Activated T-helper 1 cell treated with anti-CD3 and anti-CD28 coated beads, Interleukin-12 subunit alpha, Interleukin-12 subunit beta, Interleukin-2, Interleukin-4 antibody, amounts not matched to agents 30 ng/mL and 10 ng/mL and 1 ng/mL, durations not matched to agents 14 hours and 24 hours and 36 hours (primary cell): ENCODE measurements around the gene GLG1. TPM values are rescaled to one million over a fixed set of nuclear protein-coding genes. Genes with fewer than 3 reads are reported as not detected.
"Not testable (repeated sequence)": the region's sequence is repeated elsewhere in the genome, so short reads cannot be mapped to it uniquely, and the experiment has no call there.

ENCODE experiments used
- DNase-seq: peaks from one replicate; pipeline ENCODE4 v3.0.0; 2021; ENCODE audit warnings: low spot score
- H3K27ac Mint-ChIP-seq: one replicate; pipeline ENCODE4 v1.8.0; 2021; ENCODE audit warnings: mild to moderate bottlenecking, mixed read lengths
- H3K27me3 Mint-ChIP-seq: one replicate; pipeline ENCODE4 v1.8.0; 2022; ENCODE audit warnings: mild to moderate bottlenecking, moderate library complexity, mixed read lengths; ENCODE audit not compliant: insufficient read depth
- H3K36me3 Mint-ChIP-seq: one replicate; pipeline ENCODE4 v1.8.0; 2021; ENCODE audit warnings: low read depth, mixed read lengths
- H3K4me1 Mint-ChIP-seq: one replicate; pipeline ENCODE4 v1.8.0; 2021; ENCODE audit warnings: low read depth, mixed read lengths
- H3K4me3 Mint-ChIP-seq: one replicate; pipeline ENCODE4 v1.8.0; 2021; ENCODE audit warnings: mild to moderate bottlenecking, moderate library complexity, mixed read lengths
- H3K9me3 Mint-ChIP-seq: one replicate; pipeline ENCODE4 v1.8.0; 2021; ENCODE audit warnings: mixed read lengths
- intact Hi-C: fragments of 100-400 bp; cut with micrococcal nuclease; formaldehyde crosslinking; loops from one replicate; pipeline ENCODE4 v1.15.1; 2024
- total RNA-seq: library from RNA; stranded (reverse); gene quantifications from 2 replicates; pipeline ENCODE4 v1.2.3, GENCODE V29; 2022

GLG1 gene
- total RNA-seq, 1 donor from 2014 or later = 71.8 TPM

GRCh38 chr16:74425751-74426150, 181.2 kb downstream of the GLG1 start:
- H3K36me3 Mint-ChIP-seq, H3K4me1 Mint-ChIP-seq, DNase-seq, H3K27ac Mint-ChIP-seq, intact Hi-C loops, H3K27me3 Mint-ChIP-seq, H3K4me3 Mint-ChIP-seq, H3K9me3 Mint-ChIP-seq: not testable (repeated sequence)

- H3K36me3 Mint-ChIP-seq, H3K4me1 Mint-ChIP-seq, DNase-seq, H3K4me3 Mint-ChIP-seq, intact Hi-C loops, H3K9me3 Mint-ChIP-seq, H3K27ac Mint-ChIP-seq, H3K27me3 Mint-ChIP-seq: not testable (repeated sequence)
Observed at GRCh38 chr16:74423721-74424120, 183.2 kb downstream of the GLG1 start.

DNA sequence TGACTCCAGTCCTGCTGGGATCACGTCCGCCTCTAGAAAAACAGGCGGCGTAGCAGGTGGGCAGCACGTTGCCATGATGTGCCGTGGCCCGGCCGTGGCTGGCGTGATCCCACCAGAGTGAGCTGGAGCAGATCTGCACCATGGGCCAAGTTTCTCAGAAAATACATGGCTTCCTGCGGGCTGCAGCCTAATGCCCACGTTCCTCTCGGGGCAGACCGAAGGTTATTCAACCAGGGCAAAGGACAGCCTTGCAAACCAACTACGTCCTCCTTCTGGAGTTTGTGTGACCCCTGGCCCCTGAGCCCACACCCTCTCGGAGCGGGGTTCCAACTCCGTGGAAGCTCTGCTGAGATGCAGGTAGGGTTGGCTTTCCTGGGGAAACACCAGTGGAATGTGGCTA, 184.8 kb downstream of the GLG1 start:
- intact Hi-C loops, H3K27me3 Mint-ChIP-seq, DNase-seq, H3K4me1 Mint-ChIP-seq, H3K27ac Mint-ChIP-seq, H3K4me3 Mint-ChIP-seq, H3K36me3 Mint-ChIP-seq, H3K9me3 Mint-ChIP-seq: not testable (repeated sequence)

DNA sequence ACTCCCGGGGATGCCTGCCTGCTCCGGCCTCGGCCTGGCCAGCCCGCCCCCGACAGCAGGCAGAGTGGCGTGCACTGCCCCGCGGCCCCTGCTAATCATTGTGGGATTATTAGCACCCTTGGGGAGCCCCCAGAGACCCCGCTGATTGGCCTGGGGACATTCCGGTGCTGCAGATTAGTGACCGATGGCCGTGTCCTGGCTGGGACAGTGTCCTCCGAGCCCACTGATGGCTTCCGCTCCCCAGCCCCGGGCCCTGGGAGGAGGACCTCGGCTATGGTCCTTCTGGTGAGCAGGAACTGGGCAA, 185.5 kb downstream of the GLG1 start:
- H3K4me3 Mint-ChIP-seq, intact Hi-C loops, H3K9me3 Mint-ChIP-seq, H3K36me3 Mint-ChIP-seq, DNase-seq, H3K27ac Mint-ChIP-seq, H3K4me1 Mint-ChIP-seq, H3K27me3 Mint-ChIP-seq: not testable (repeated sequence)

- H3K4me1 Mint-ChIP-seq, H3K27me3 Mint-ChIP-seq, H3K4me3 Mint-ChIP-seq, intact Hi-C loops, H3K36me3 Mint-ChIP-seq, H3K27ac Mint-ChIP-seq, DNase-seq, H3K9me3 Mint-ChIP-seq: not testable (repeated sequence)
Observed at GRCh38 chr16:74420612-74421481, 186.1 kb downstream of the GLG1 start, which contains the start of gene CLEC18B. CLEC18B (minus strand) TSS chr16:74421478; CDS start chr16:74421270, 208 bp downstream.

GRCh38 chr16:74419811-74420210, 187.1 kb downstream of the GLG1 start:
- H3K27me3 Mint-ChIP-seq, DNase-seq, H3K9me3 Mint-ChIP-seq, H3K4me3 Mint-ChIP-seq, H3K4me1 Mint-ChIP-seq, intact Hi-C loops, H3K36me3 Mint-ChIP-seq, H3K27ac Mint-ChIP-seq: not testable (repeated sequence)

DNA sequence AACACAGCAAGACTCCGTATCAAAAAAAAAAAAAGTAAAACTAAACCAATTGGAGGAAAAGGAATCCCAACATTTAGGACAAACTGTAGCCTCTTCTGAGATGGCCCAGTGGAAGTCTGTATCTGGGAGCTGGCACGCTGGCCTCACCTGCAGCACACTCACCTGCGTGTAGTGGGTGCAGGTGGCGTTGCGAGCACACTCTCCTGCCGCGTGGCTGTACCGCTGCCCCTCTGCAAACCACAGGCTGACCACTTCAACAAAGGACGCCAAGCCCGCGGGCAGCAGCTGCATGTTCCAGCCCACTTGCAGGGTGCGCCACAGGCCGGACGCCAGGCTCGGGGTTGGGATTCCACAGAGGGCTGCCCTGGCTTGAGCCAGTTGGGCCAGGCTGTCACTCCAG, 189.0 kb downstream of the GLG1 start:
- H3K4me1 Mint-ChIP-seq, intact Hi-C loops, H3K27me3 Mint-ChIP-seq, DNase-seq, H3K36me3 Mint-ChIP-seq, H3K27ac Mint-ChIP-seq, H3K9me3 Mint-ChIP-seq, H3K4me3 Mint-ChIP-seq: not testable (repeated sequence)

DNA sequence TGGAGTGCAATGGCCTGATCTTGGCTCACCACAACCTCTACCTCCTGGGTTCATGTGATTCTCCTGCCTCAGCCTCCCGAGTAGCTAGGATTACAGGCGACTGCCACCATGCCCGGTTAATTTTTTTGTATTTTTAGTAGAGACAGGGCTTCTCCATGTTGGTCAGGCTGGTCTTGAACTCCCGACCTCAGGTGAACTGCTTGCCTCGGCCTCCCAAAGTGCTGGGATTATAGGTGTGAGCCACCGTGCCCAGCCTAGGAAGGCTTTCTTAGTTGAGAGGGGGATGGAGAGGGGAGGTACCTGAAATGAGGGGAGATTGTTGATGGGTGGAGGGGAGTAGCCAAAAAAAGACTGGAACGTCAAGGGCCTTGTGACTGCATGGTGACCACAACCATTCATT, 193.0 kb downstream of the GLG1 start:
- DNase-seq, H3K27ac Mint-ChIP-seq, H3K4me3 Mint-ChIP-seq, H3K4me1 Mint-ChIP-seq, H3K27me3 Mint-ChIP-seq, H3K9me3 Mint-ChIP-seq, H3K36me3 Mint-ChIP-seq, intact Hi-C loops: not testable (repeated sequence)

DNA sequence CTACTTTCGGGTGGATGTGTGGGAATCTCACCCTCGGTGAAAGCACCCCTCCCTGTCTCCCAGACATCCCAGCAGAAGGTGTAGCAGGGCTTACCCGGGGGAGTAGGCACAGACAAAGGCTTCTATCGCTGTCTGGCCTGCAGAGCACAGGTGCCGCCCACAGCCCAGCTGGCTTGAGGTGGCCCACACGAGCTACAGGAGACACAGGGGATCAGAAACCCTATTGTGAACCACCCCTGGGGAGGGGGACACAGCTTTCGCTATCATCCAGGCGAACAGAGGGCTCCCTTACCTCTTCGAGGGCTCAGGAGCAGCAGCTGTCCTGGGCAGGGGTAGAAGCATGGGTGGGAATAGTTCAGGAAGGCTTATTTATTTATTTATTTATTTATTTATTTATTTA, 193.4 kb downstream of the GLG1 start:
- H3K36me3 Mint-ChIP-seq, H3K27ac Mint-ChIP-seq, H3K27me3 Mint-ChIP-seq, intact Hi-C loops, H3K4me3 Mint-ChIP-seq, DNase-seq, H3K4me1 Mint-ChIP-seq, H3K9me3 Mint-ChIP-seq: not testable (repeated sequence)

DNA sequence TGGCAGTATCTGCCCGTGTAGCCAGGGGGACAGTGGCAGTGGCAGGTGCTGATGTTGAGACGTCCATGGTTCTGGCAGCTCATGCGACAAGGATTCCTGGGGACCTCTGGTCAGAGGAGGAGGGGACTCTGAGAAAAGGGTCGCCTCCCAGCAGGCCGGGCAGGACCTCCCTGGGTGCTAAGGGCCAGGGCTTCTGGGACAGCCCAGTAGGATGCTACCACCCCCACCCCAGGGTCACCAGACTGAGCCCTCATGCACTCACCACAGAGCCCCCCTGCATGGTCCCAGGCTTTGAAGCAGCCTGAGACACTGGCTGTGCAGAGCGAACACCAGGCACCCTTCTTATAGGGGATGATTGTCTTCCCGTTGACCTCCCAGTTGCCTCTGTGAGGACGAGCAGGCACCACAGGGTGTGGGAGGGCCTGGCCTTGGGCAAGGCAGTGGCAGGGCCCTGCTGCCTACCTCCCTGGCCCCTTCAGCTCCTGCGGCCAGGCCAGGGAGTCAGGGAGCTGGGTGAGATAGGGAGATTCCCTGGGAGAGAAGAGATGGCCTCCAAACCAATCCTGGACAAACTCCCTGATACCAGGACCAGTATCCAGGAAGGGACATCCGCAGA, 194.0 kb downstream of the GLG1 start:
- intact Hi-C loops, H3K27ac Mint-ChIP-seq, H3K4me1 Mint-ChIP-seq, H3K27me3 Mint-ChIP-seq, H3K36me3 Mint-ChIP-seq, H3K4me3 Mint-ChIP-seq, DNase-seq, H3K9me3 Mint-ChIP-seq: not testable (repeated sequence)

GRCh38 chr16:74412138-74412774, 194.7 kb downstream of the GLG1 start:
- intact Hi-C loops = not testable (repeated sequence)

DNA sequence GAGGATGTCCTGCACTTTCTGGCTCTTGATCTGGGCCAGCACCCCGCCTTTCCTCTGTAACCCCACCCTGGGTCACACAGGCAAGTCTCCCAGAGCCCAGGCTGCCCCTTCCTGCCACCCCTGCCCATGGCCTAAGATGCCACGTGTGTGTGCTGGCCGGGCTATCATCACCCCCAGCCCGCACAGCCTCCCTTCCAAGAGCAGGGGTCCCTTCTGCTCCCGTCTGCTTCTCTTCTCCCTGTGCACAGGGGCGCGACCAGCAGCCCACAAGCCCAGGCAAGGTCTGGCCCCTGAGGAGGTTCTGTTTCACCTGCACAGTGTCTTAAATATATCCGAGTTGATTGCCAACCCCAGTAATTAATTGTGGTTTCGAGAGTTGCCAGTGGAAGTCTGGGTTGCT, 195.9 kb downstream of the GLG1 start:
- DNase-seq, H3K9me3 Mint-ChIP-seq, H3K4me1 Mint-ChIP-seq, H3K36me3 Mint-ChIP-seq, intact Hi-C loops, H3K27me3 Mint-ChIP-seq, H3K27ac Mint-ChIP-seq, H3K4me3 Mint-ChIP-seq: not testable (repeated sequence)

More at GRCh38 chr16:74412138-74412774, 194.7 kb downstream of the GLG1 start:
- not testable (repeated sequence) for DNase-seq, H3K27me3 Mint-ChIP-seq, H3K4me3 Mint-ChIP-seq, H3K27ac Mint-ChIP-seq, H3K4me1 Mint-ChIP-seq, H3K36me3 Mint-ChIP-seq, H3K9me3 Mint-ChIP-seq
